ENCODE results near the gene PRKAR2B. TPM values are rescaled to one million over a fixed set of nuclear protein-coding genes. Genes with fewer than 3 reads are reported as not detected.

Gene PRKAR2B
- total RNA-seq, 4 donors from 2014 or later, result 17.5 to 30.5 (median 22.9) TPM

DNA sequence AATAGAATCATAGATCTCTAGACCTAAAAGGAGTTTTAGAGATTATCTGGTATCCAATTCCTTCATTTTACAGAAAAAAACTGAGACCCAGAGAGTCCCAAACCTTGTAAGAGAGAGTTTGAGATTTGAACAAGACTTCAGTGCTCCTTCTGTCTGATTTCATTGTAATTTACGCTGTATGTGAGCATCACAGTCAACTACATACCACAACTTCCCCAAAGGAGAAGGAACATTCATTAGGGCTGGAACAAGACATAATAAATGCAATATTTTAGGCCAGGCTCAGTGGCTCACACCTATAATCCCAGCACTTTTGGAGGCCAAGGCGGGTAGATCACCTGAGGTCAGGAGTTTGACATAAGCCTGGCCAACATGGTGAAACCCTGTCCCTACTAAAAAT, 17.3 kb upstream of the PRKAR2B start:
- H3K27ac ChIP-seq, result no peak overlapping the region
- intact Hi-C loops (cut with DNase I; ENCODE audit: low total_unique reads), result no loop called here
- H3K9me3 ChIP-seq, result no peaks in the 10 kb centered on the region
- no peak overlapping the region for H3K4me3 ChIP-seq
- no peaks in the 10 kb centered on the region for H3K27me3 ChIP-seq
- no peaks in the 10 kb centered on the region for H3K36me3 ChIP-seq
- TF ChIP-seq POLR2A (IDR thresholded peaks at IDR 0.05), result no peak
- TF ChIP-seq, protein P1, sequence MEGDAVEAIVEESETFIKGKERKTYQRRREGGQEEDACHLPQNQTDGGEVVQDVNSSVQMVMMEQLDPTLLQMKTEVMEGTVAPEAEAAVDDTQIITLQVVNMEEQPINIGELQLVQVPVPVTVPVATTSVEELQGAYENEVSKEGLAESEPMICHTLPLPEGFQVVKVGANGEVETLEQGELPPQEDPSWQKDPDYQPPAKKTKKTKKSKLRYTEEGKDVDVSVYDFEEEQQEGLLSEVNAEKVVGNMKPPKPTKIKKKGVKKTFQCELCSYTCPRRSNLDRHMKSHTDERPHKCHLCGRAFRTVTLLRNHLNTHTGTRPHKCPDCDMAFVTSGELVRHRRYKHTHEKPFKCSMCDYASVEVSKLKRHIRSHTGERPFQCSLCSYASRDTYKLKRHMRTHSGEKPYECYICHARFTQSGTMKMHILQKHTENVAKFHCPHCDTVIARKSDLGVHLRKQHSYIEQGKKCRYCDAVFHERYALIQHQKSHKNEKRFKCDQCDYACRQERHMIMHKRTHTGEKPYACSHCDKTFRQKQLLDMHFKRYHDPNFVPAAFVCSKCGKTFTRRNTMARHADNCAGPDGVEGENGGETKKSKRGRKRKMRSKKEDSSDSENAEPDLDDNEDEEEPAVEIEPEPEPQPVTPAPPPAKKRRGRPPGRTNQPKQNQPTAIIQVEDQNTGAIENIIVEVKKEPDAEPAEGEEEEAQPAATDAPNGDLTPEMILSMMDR (IDR thresholded peaks at IDR 0.05), result no peak
- DNase-seq, result no peak
- no peaks in the 10 kb centered on the region for H3K4me1 ChIP-seq

DNA sequence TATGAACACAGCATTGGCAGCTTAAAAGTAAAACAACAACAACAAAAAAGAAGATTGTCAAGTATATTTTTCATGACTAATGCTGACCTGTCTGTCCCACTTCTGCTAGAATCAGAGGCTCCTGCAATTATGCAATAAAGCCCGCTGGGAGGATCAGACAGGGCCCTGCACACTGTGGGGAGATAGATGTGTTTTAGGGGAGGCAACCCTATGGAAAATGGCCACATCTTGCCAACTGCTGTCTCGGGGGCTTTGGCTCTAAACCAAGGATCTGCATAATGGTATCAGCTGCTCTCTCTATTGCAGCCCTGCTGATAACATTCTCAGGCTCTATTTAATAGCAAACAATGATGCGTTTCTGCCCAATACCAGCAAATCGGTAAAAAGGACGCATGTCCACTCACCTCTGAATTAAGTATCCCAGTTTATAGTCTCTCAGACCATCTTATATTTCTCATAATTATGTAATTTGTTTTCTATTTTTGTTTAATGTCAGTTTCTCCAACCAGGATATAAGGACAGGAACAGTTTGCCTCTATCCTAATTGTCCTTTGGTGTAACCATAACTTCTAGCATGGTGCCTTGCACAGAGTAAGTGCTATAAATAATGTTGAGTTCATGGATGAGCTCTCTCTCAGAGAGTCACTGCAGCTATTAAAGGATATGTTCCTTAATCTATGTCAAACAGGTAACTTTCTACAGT, 15.3 kb upstream of the PRKAR2B start:
- DNase-seq, result no peak
- intact Hi-C loops (cut with DNase I; ENCODE audit: low total_unique reads), result no loop called here
- Histone ChIP-seq H3K9me3 (no peaks in the 10 kb centered on the region), H3K27ac (no peak overlapping the region), H3K27me3 (no peaks in the 10 kb centered on the region), H3K4me1 (no peaks in the 10 kb centered on the region), H3K36me3 (no peaks in the 10 kb centered on the region), H3K4me3 (no peak overlapping the region)
- TF ChIP-seq, protein P1 (IDR thresholded peaks at IDR 0.05), result no peak
- TF ChIP-seq POLR2A (IDR thresholded peaks at IDR 0.05), result no peak

DNA sequence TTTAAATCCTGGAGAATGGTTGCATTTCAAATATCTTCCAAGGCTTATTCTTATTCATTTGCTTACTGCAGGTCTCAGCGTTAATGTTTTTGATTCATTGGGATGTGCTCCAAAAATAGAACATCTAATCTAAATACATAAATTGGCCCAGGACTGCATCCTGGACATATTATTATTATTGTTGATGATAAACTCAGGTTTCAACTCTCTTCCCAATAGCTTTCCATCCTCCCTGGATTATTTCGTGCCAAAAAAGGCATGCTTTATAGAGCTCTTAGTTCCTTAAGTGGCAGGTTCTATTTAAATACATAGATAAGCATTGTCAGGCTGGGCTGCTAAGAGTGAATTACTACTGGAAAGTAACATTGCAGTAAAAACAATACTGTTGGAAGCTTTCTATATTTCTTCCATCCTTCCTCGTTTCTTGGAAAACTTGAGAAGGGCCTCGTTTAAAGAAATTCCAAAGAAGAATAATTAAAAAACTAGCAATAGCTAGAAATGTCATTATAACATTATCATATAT, 14.7 kb upstream of the PRKAR2B start:
- TF ChIP-seq, protein P1 (IDR thresholded peaks at IDR 0.05), result no peak
- TF ChIP-seq POLR2A (IDR thresholded peaks at IDR 0.05), result no peak
- no peaks in the 10 kb centered on the region for H3K36me3 ChIP-seq
- no peak overlapping the region for H3K4me3 ChIP-seq
- no peaks in the 10 kb centered on the region for H3K4me1 ChIP-seq
- intact Hi-C loops (cut with DNase I; ENCODE audit: low total_unique reads), result no loop called here
- H3K9me3 ChIP-seq, result no peaks in the 10 kb centered on the region
- no peaks in the 10 kb centered on the region for H3K27me3 ChIP-seq
- no peak for DNase-seq
- H3K27ac ChIP-seq, result no peak overlapping the region

DNA sequence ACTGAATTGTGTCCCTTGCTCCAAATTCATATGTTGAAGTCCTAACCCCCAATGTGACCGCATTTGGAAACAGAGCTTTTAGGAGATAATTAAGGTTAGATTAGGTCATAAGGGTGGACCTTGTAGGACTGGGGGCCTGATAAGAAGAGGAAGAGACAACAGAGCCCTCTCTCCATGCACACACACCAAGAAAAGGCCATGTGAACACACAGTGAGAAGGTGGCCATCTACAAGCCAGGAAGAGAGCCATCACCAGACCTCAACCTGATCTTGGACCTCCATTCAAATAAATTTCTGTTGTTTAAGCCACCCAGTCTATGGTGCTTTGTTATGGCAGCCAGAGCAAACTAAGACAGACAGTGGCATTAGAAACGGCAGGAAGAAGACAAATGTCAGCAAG, 12.5 kb upstream of the PRKAR2B start:
- no peaks in the 10 kb centered on the region for H3K36me3 ChIP-seq
- no peaks in the 10 kb centered on the region for H3K27me3 ChIP-seq
- TF ChIP-seq POLR2A (IDR thresholded peaks at IDR 0.05), result no peak
- TF ChIP-seq, protein P1 (IDR thresholded peaks at IDR 0.05), result no peak
- intact Hi-C loops (cut with DNase I; ENCODE audit: low total_unique reads), result no loop called here
- H3K27ac ChIP-seq, result no peak overlapping the region
- no peak for DNase-seq
- H3K4me1 ChIP-seq, result no peaks in the 10 kb centered on the region
- no peak overlapping the region for H3K4me3 ChIP-seq
- H3K9me3 ChIP-seq, result no peaks in the 10 kb centered on the region

DNA sequence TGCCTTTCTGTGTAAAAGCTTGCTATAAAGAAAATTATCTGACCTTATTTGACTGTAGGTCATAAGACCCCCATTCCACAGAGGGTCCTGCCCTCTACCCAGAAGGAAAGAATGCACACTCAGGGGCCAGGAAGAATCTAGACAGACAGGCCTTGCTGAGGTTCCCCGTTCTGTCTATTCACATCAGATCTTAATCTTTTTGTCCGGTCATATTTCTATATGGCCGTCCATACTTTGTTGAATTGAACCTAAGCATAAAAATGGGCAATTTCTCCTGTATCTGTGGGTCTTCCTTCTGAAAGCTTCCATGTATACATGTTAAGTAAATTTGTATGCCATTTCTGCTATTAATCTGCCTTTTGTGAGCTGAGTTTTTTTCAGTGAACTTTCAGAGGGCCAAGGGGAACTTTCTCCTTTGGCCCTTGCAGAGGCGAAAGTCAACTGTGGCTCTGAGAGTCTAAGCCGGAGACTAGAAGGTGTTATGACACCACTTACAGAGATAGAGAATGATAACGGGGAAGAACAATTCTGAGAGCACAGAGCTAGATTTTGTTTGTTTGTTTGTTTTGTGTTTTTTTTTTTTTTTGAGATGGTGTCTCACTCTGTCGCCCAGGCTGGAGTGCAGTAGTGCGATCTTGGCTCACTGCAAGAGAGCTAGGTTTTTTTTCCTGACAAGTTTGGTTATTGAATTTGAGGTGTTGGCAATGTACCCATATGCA, 11.6 kb upstream of the PRKAR2B start:
- H3K36me3 ChIP-seq, result no peaks in the 10 kb centered on the region
- H3K9me3 ChIP-seq, result no peaks in the 10 kb centered on the region
- no peak overlapping the region for H3K27ac ChIP-seq
- no peaks in the 10 kb centered on the region for H3K4me1 ChIP-seq
- intact Hi-C loops (cut with DNase I; ENCODE audit: low total_unique reads), result no loop called here
- no peak for DNase-seq
- H3K27me3 ChIP-seq, result no peaks in the 10 kb centered on the region
- no peak for TF ChIP-seq POLR2A (IDR thresholded peaks at IDR 0.05)
- TF ChIP-seq, protein P1 (IDR thresholded peaks at IDR 0.05), result no peak
- H3K4me3 ChIP-seq, result no peak overlapping the region

Measured in uterus (tissue), 4 donors.